Choroid plexus epithelial cell (primary cell): Measurements from ENCODE around the gene HSPH1.
"Not testable (repeated sequence)": the region's sequence is repeated elsewhere in the genome, so short reads cannot be mapped to it uniquely, and the experiment has no call there.

Experiments
- DNase-seq: peaks from one replicate; pipeline ENCODE4 v3.0.0-alpha.2; 2010; ENCODE audit warnings: low read depth
- H3K4me3 ChIP-seq: 2 replicates; pipeline ENCODE4 v1.5.1; 2011; ENCODE audit warnings: low read depth, mild to moderate bottlenecking, control low read depth, low read length, moderate library complexity
- CTCF ChIP-seq: conservative IDR thresholded peaks from 2 replicates; pipeline ENCODE4 v1.5.1; 2011; ENCODE audit warnings: low read depth, mild to moderate bottlenecking, control low read depth, inconsistent platforms, low read length, moderate library complexity

HSPH1 gene

GRCh38 chr13:31102905-31103304 is 58.8 kb downstream of the HSPH1 start:
- no peak for DNase-seq
- no peak overlapping the region for H3K4me3 ChIP-seq
- no peak for TF ChIP-seq CTCF

GRCh38 chr13:31101472-31102170 is 60.1 kb downstream of the HSPH1 start:
- H3K4me3 ChIP-seq: no peak overlapping the region
- no peak for TF ChIP-seq CTCF
- no peak for DNase-seq

GRCh38 chr13:31100721-31101120 is 61.0 kb downstream of the HSPH1 start:
- H3K4me3 ChIP-seq: no peak overlapping the region
- DNase-seq: no peak
- no peak for TF ChIP-seq CTCF

- not testable (repeated sequence) for DNase-seq, H3K4me3 ChIP-seq
Measured at GRCh38 chr13:31097911-31098434, 63.7 kb downstream of the HSPH1 start.

GRCh38 chr13:31096654-31097302 is 64.9 kb downstream of the HSPH1 start:
- TF ChIP-seq CTCF: no peak
- H3K4me3 ChIP-seq: no peak overlapping the region
- DNase-seq: no peak

GRCh38 chr13:31094331-31095015 is 67.2 kb downstream of the HSPH1 start:
- H3K4me3 ChIP-seq: no peak overlapping the region
- no peak for DNase-seq
- TF ChIP-seq CTCF: no peak

- no peak overlapping the region for H3K4me3 ChIP-seq
- DNase-seq: no peak
- TF ChIP-seq CTCF: no peak
Measured at GRCh38 chr13:31093145-31093885, 68.4 kb downstream of the HSPH1 start.
